Prostate gland (tissue), 2 donors: ENCODE results near the gene BCAS3. TPM values are rescaled to one million over a fixed set of nuclear protein-coding genes. Genes with fewer than 3 reads are reported as not detected.

Experiments
- DNase-seq: peaks from one replicate; pipeline ENCODE4 v3.0.0-alpha.2; 2019; ENCODE audit warnings: low spot score
- H3K27ac ChIP-seq, 2 donors: fragments of 200-600 bp; sonication (generic); 2 replicates each; pipeline ENCODE4 v1.5.1; 2017 to 2019
- H3K27me3 ChIP-seq: fragments of 200-600 bp; sonication (generic); replicated peaks from 2 replicates; pipeline ENCODE4 v1.5.1; 2019; ENCODE audit not compliant: insufficient read depth
- H3K36me3 ChIP-seq, 2 donors: fragments of 200-600 bp; sonication (generic); 1 replicate in 1 of 2; 2 replicates in 1 of 2; pipeline versions ENCODE4 v1.5.1 to v1.8.1; 2017 to 2019
- H3K4me1 ChIP-seq: fragments of 200-600 bp; sonication (generic); replicated peaks from 2 replicates; pipeline ENCODE4 v1.5.1; 2019
- H3K4me3 ChIP-seq, 2 donors: fragments of 200-600 bp; sonication (generic); 2 replicates each; pipeline ENCODE4 v1.5.1; 2017 to 2019
- H3K9me3 ChIP-seq: fragments of 200-600 bp; sonication (generic); 2 replicates; pipeline ENCODE4 v1.5.1; 2017
- CTCF ChIP-seq, 4 experiments: fragments of 200-600 bp in 2 of 4; fragments of 450-650 bp in 2 of 4; sonication (generic) in 2 of 4; IDR thresholded peaks; 1 replicate in 3 of 4; 2 replicates in 1 of 4; pipeline ENCODE4 v1.5.1; 2016 to 2019; ENCODE audit warnings: antibody characterized with exemption in 4 of 4, mild to moderate bottlenecking in 2 of 4, moderate library complexity in 2 of 4
- POLR2A ChIP-seq: fragments of 450-650 bp; IDR thresholded peaks from one replicate; pipeline ENCODE4 v1.6.1; 2016; ENCODE audit warnings: antibody characterized with exemption, mild to moderate bottlenecking
- POLR2AphosphoS5 ChIP-seq: sonication (generic); formaldehyde crosslinking; IDR thresholded peaks from one replicate; pipeline ENCODE4 v1.6.1; 2017; ENCODE audit warnings: antibody characterized with exemption
- WGBS: methylation state at CpG from one replicate; pipeline ENCODE4 v1.1.5; 2018; 5-methylcytosine and 5-hydroxymethylcytosine counted together
- intact Hi-C: fragments of 100-400 bp; cut with DNase I; formaldehyde crosslinking; loops from one replicate; pipeline ENCODE4 v1.14.2; 2022
- total RNA-seq, 2 donors: library from RNA; depleted of rRNA; stranded (reverse); fragments of >200 nt; gene quantifications; one replicate each; pipeline ENCODE4 v1.1.0, GENCODE V29; 2016

The BCAS3 gene
- total RNA-seq, 2 donors from 2014 or later = 57.8 to 93.9 TPM

GRCh38 chr17:61415374-61416210, 737.9 kb downstream of the BCAS3 start:
- H3K4me3 ChIP-seq = no peak overlapping the region
- no peak for TF ChIP-seq POLR2AphosphoS5
- TF ChIP-seq POLR2A = no peak
- no peak for TF ChIP-seq CTCF (IDR thresholded peaks at IDR 0.05)
- H3K36me3 ChIP-seq = no peaks in the 10 kb centered on the region
- H3K27me3 ChIP-seq = no peaks in the 10 kb centered on the region
- no peaks in the 10 kb centered on the region for H3K9me3 ChIP-seq
- WGBS = 97% methylated on average over 6 of the region's 6 CpGs
- intact Hi-C loops = no loop called here
- DNase-seq = peak; percentile 3
- H3K4me1 ChIP-seq = no peaks in the 10 kb centered on the region
- peak overlapping the region in 1 of 2 donors; percentile 35 for H3K27ac ChIP-seq

GRCh38 chr17:61416211-61416539, 738.5 kb downstream of the BCAS3 start:
- no peaks in the 10 kb centered on the region for H3K4me1 ChIP-seq
- H3K9me3 ChIP-seq = no peaks in the 10 kb centered on the region
- TF ChIP-seq POLR2A (no peak), POLR2AphosphoS5 (no peak), CTCF (IDR thresholded peaks at IDR 0.05) (no peak)
- H3K27me3 ChIP-seq = no peaks in the 10 kb centered on the region
- no peak for DNase-seq
- H3K36me3 ChIP-seq = no peaks in the 10 kb centered on the region
- peak overlapping the region in 1 of 2 donors; percentile 12 for H3K27ac ChIP-seq
- 87% methylated on average over 6 of the region's 6 CpGs for WGBS
- no peak overlapping the region for H3K4me3 ChIP-seq
- intact Hi-C loops = no loop called here

- peak overlapping the region; percentile 12 to 21 for H3K27ac ChIP-seq
- no peaks in the 10 kb centered on the region for H3K9me3 ChIP-seq
- no peaks in the 10 kb centered on the region for H3K36me3 ChIP-seq
- H3K27me3 ChIP-seq = no peaks in the 10 kb centered on the region
- TF ChIP-seq POLR2AphosphoS5 (peak; percentile 80), POLR2A (no peak), CTCF (IDR thresholded peaks at IDR 0.05) (peak; percentile 84 to 95 (median 92))
- DNase-seq = peak; percentile 77
- H3K4me3 ChIP-seq = peak overlapping the region in 1 of 2 donors; percentile 12
- intact Hi-C loops = no loop called here
- H3K4me1 ChIP-seq = no peaks in the 10 kb centered on the region
- 17% methylated on average over 43 of the region's 43 CpGs for WGBS
These were observed 739.1 kb downstream of the BCAS3 start for GRCh38 chr17:61416540-61417363.

- Histone ChIP-seq H3K4me3 (no peak overlapping the region), H3K9me3 (no peaks in the 10 kb centered on the region), H3K4me1 (no peaks in the 10 kb centered on the region), H3K27me3 (no peaks in the 10 kb centered on the region), H3K36me3 (no peaks in the 10 kb centered on the region), H3K27ac (no peak overlapping the region)
- intact Hi-C loops = no loop called here
- 93% methylated on average over 2 of the region's 2 CpGs for WGBS
- TF ChIP-seq CTCF (IDR thresholded peaks at IDR 0.05) = no peak
- no peak for TF ChIP-seq POLR2AphosphoS5
- TF ChIP-seq POLR2A = no peak
- no peak for DNase-seq
These were observed 740.8 kb downstream of the BCAS3 start for GRCh38 chr17:61418449-61418848.
